Gastrocnemius medialis (tissue), 4 donors: ENCODE measurements around the gene DIAPH1. TPM values are rescaled to one million over a fixed set of nuclear protein-coding genes. Genes with fewer than 3 reads are reported as not detected.

Source experiments
- ATAC-seq, 2 donors: fragments of 150-250 bp; one replicate each; pipeline ENCODE4 v1.9.1; 2016
- DNase-seq, 2 donors: peaks; one replicate each; pipeline ENCODE4 v3.0.0-alpha.2; 2019
- H3K27ac ChIP-seq, 4 donors: fragments of 200-600 bp; sonication (generic); 1 replicate in 1 of 4; 2 replicates in 3 of 4; pipeline ENCODE4 v1.5.1; 2016 to 2018; ENCODE audit warnings: mild to moderate bottlenecking in 2 of 4, moderate library complexity in 1 of 4
- H3K27me3 ChIP-seq, 3 donors: fragments of 200-600 bp; sonication (generic) in 2 of 3; 1 replicate in 1 of 3; 2 replicates in 2 of 3; pipeline versions ENCODE4 v1.5.1 to v1.6.0; 2016 to 2019; ENCODE audit warnings: mild to moderate bottlenecking in 1 of 3, moderate library complexity in 1 of 3
- H3K36me3 ChIP-seq, 2 donors: fragments of 200-600 bp; sonication (generic) in 1 of 2; one replicate each; pipeline ENCODE4 v1.5.1; 2017 to 2018
- H3K4me1 ChIP-seq, 2 donors: fragments of 200-600 bp; sonication (generic) in 1 of 2; one replicate each; pipeline ENCODE4 v1.5.1; 2016 to 2017; ENCODE audit warnings: mild to moderate bottlenecking in 2 of 2
- H3K4me3 ChIP-seq, 4 donors: fragments of 200-600 bp; sonication (generic) in 3 of 4; 1 replicate in 1 of 4; 2 replicates in 3 of 4; pipeline ENCODE4 v1.5.1; 2016 to 2019; ENCODE audit warnings: mild to moderate bottlenecking in 2 of 4
- H3K9me3 ChIP-seq, 3 donors: fragments of 200-600 bp; sonication (generic) in 2 of 3; 1 replicate in 1 of 3; 2 replicates in 2 of 3; pipeline ENCODE4 v1.5.1; 2016 to 2019
- CTCF ChIP-seq, 5 experiments: fragments of 450-650 bp in 3 of 5; fragments of 200-600 bp in 2 of 5; sonication (generic) in 2 of 5; IDR thresholded peaks in 4 of 5; conservative IDR thresholded peaks in 1 of 5; 1 replicate in 4 of 5; 2 replicates in 1 of 5; pipeline ENCODE4 v1.5.1; 2016 to 2019; ENCODE audit warnings: antibody characterized with exemption in 5 of 5, mild to moderate bottlenecking in 3 of 5, moderate library complexity in 3 of 5
- POLR2A ChIP-seq, 2 donors: fragments of 450-650 bp; IDR thresholded peaks; one replicate each; pipeline ENCODE4 v1.6.1; 2017; ENCODE audit warnings: antibody characterized with exemption in 2 of 2, mild to moderate bottlenecking in 2 of 2, moderate library complexity in 2 of 2
- in situ Hi-C, 4 donors: fragments of 200-750 bp; cut with MboI; loops; one replicate each; pipeline versions ENCODE4 v1.15.0 to v1.8.0; 2017; ENCODE audit warnings: low sequenced_read_pairs in 4 of 4
- intact Hi-C: fragments of 100-400 bp; cut with DNase I; formaldehyde crosslinking; loops from one replicate; pipeline ENCODE4 v1.15.1; 2023; ENCODE audit warnings: low total_unique reads
- total RNA-seq, 4 donors: library from RNA; depleted of rRNA; stranded (reverse); fragments of >200 nt; gene quantifications; one replicate each; pipeline versions ENCODE4 v1.1.0 to v1.2.3, GENCODE V29; 2016

Gene DIAPH1
- total RNA-seq, 4 donors from 2014 or later, result 98.3 to 324 (median 214) TPM

GRCh38 chr5:141514330-141515133 lies 104.3 kb downstream of the DIAPH1 start:
- TF ChIP-seq CTCF (IDR thresholded peaks at IDR 0.05 in 4 of 5, conservative IDR thresholded peaks at IDR 0.05 in 1 of 5), result no peak
- TF ChIP-seq POLR2A (IDR thresholded peaks at IDR 0.05), result no peak
- ATAC-seq, result peak; percentile 12 to 33

GRCh38 chr5:141513627-141514329 lies 105.0 kb downstream of the DIAPH1 start:
- Histone ChIP-seq H3K36me3 (peaks cover 0 to 25% of the 10 kb centered on the region in 2 donors), H3K9me3 (no peaks in the 10 kb centered on the region), H3K27ac (peak overlapping the region; percentile 87 to 92 (median 90)), H3K4me3 (peak overlapping the region; percentile 51 to 65 (median 55)), H3K27me3 (no peaks in the 10 kb centered on the region), H3K4me1 (peaks cover 71 to 75% of the 10 kb centered on the region in 2 donors)
- intact Hi-C loops, result loop anchor here (1.0 kb wide), 1 partner anchor 11 kb away; no protein-coding TSS in a partner anchor
- DNase-seq (peak; percentile 84 to 91), ATAC-seq (peak; percentile 48 to 58)
- in situ Hi-C loops, result no loop called here
- TF ChIP-seq CTCF (IDR thresholded peaks at IDR 0.05 in 4 of 5, conservative IDR thresholded peaks at IDR 0.05 in 1 of 5) (no peak), POLR2A (IDR thresholded peaks at IDR 0.05) (peak; percentile 53 to 73)

More at GRCh38 chr5:141514330-141515133, 104.3 kb downstream of the DIAPH1 start:
- no peaks in the 10 kb centered on the region for H3K27me3 ChIP-seq
- H3K4me1 ChIP-seq, result peaks cover 71 to 76% of the 10 kb centered on the region in 2 donors
- intact Hi-C loops, result no loop called here
- in situ Hi-C loops, result no loop called here
- H3K4me3 ChIP-seq, result peak overlapping the region in 3 of 4 donors; percentile 51 to 65 (median 55)
- H3K36me3 ChIP-seq, result peaks cover 0 to 25% of the 10 kb centered on the region in 2 donors
- peak overlapping the region; percentile 87 to 92 (median 90) for H3K27ac ChIP-seq
- H3K9me3 ChIP-seq, result no peaks in the 10 kb centered on the region
- peak; percentile 35 to 74 for DNase-seq

- H3K9me3 ChIP-seq, result no peaks in the 10 kb centered on the region
- peak overlapping the region; percentile 87 to 92 (median 90) for H3K27ac ChIP-seq
- TF ChIP-seq CTCF (IDR thresholded peaks at IDR 0.05 in 4 of 5, conservative IDR thresholded peaks at IDR 0.05 in 1 of 5), result no peak
- no peak for TF ChIP-seq POLR2A (IDR thresholded peaks at IDR 0.05)
- H3K27me3 ChIP-seq, result no peaks in the 10 kb centered on the region
- in situ Hi-C loops, result no loop called here
- DNase-seq (peak in 1 of 2 donors; percentile 40), ATAC-seq (peak; percentile 4 to 7)
- peaks cover 0 to 25% of the 10 kb centered on the region in 2 donors for H3K36me3 ChIP-seq
- intact Hi-C loops, result loop anchor here (1.0 kb wide), 1 partner anchor 11 kb away; no protein-coding TSS in a partner anchor
- peaks cover 71 to 75% of the 10 kb centered on the region in 2 donors for H3K4me1 ChIP-seq
- H3K4me3 ChIP-seq, result peak overlapping the region; percentile 51 to 65 (median 55)
These were observed 105.7 kb downstream of the DIAPH1 start for GRCh38 chr5:141512911-141513626.

- Histone ChIP-seq H3K27me3 (no peaks in the 10 kb centered on the region), H3K36me3 (peaks cover 0 to 25% of the 10 kb centered on the region in 2 donors), H3K4me3 (peak overlapping the region; percentile 51 to 65 (median 55)), H3K9me3 (no peaks in the 10 kb centered on the region), H3K4me1 (peaks cover 71 to 75% of the 10 kb centered on the region in 2 donors), H3K27ac (peak overlapping the region; percentile 87 to 92 (median 90))
- ATAC-seq, result peak in 1 of 2 donors; percentile 16
- intact Hi-C loops, result no loop called here
- in situ Hi-C loops, result no loop called here
- DNase-seq, result peak; percentile 68 to 85
- no peak for TF ChIP-seq POLR2A (IDR thresholded peaks at IDR 0.05)
- peak; percentile 76 to 93 (median 87) for TF ChIP-seq CTCF (IDR thresholded peaks at IDR 0.05 in 4 of 5, conservative IDR thresholded peaks at IDR 0.05 in 1 of 5)
These were observed 106.3 kb downstream of the DIAPH1 start for GRCh38 chr5:141512390-141512910.
